Gastrocnemius medialis (tissue), 4 donors: ENCODE data around the gene WWOX.

Source experiments
- CTCF ChIP-seq, 5 experiments: fragments of 450-650 bp in 3 of 5; fragments of 200-600 bp in 2 of 5; sonication (generic) in 2 of 5; IDR thresholded peaks in 4 of 5; conservative IDR thresholded peaks in 1 of 5; 1 replicate in 4 of 5; 2 replicates in 1 of 5; pipeline ENCODE4 v1.5.1; 2016 to 2019; ENCODE audit warnings: antibody characterized with exemption in 5 of 5, mild to moderate bottlenecking in 3 of 5, moderate library complexity in 3 of 5
- POLR2A ChIP-seq, 2 donors: fragments of 450-650 bp; IDR thresholded peaks; one replicate each; pipeline ENCODE4 v1.6.1; 2017; ENCODE audit warnings: antibody characterized with exemption in 2 of 2, mild to moderate bottlenecking in 2 of 2, moderate library complexity in 2 of 2

DNA sequence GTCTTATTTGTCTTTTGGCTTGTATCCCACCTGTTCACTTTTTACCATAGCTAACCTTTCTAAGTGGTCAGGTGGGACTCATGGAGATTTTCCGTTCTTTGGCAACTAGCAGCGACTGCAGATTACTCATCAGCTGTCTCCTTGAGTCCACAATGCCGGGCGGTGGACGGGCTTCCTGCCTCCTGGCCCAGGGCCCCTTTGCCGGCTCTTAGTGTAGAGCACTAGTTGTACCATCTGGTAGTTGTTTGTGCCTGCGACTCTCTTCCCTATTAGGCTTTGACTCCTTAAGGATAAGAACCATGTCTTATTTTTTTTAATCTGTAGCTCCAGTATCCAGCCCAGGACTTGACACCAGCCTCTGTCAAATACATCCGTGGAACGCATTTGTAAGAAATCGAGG, 399.9 kb downstream of the WWOX start:
- TF ChIP-seq CTCF (IDR thresholded peaks at IDR 0.05 in 4 of 5, conservative IDR thresholded peaks at IDR 0.05 in 1 of 5) (no peak), POLR2A (IDR thresholded peaks at IDR 0.05) (no peak)
